PC-3 (cell line): ENCODE results near the gene STARD5. TPM values are rescaled to one million over a fixed set of nuclear protein-coding genes. Genes with fewer than 3 reads are reported as not detected.

Experiments
- ATAC-seq: fragments of 200-7000 bp; cut with Tn5 transposase; 2 replicates; pipeline ENCODE4 v1.9.1; 2020; ENCODE audit warnings: mild to moderate bottlenecking, moderate library complexity
- BruUV-seq: library from RNA; stranded (reverse); fragments of 400-500 nt; replicated peaks from 2 replicates; lab custom pipeline; 2021; lab: Mats Ljungman, UMichigan
- CTCF ChIA-PET: fragments of 300-600 bp; sonication (Branson Sonifier 250); formaldehyde crosslinking; loops from one replicate; lab custom pipeline; 2022; ENCODE audit warnings: antibody characterized with exemption; lab: Charles Lee
- POLR2A ChIA-PET: fragments of 300-600 bp; sonication (Branson Sonifier 250); formaldehyde crosslinking; loops from one replicate; lab custom pipeline; 2022; ENCODE audit warnings: antibody characterized with exemption; ENCODE audit not compliant: unreplicated experiment; lab: Charles Lee
- DNase-seq: peaks from one replicate; pipeline ENCODE4 v3.0.0-alpha.2; 2015
- H2AFZ ChIP-seq: fragments of 300-600 bp; sonication (generic); 2 replicates; pipeline ENCODE4 v1.6.0; 2016; ENCODE audit warnings: antibody characterized with exemption, low read length
- H3F3A ChIP-seq: fragments of 300-600 bp; sonication (generic); one replicate; pipeline ENCODE4 v1.6.0; 2017; ENCODE audit warnings: antibody characterized with exemption, low read length, control low read depth, mild to moderate bottlenecking; ENCODE audit not compliant: unreplicated experiment
- H3K27ac ChIP-seq: fragments of 300-600 bp; sonication (generic); 2 replicates; pipeline ENCODE4 v1.5.1; 2016; ENCODE audit warnings: mild to moderate bottlenecking, low read length
- H3K27me3 ChIP-seq: fragments of 300-600 bp; sonication (generic); 2 replicates; pipeline ENCODE4 v1.6.1; 2016; ENCODE audit warnings: low read length, mixed read lengths
- H3K36me3 ChIP-seq: fragments of 300-600 bp; sonication (generic); 2 replicates; pipeline ENCODE4 v1.6.1; 2016; ENCODE audit warnings: low read depth, mixed run types, low read length, mixed read lengths
- H3K4me1 ChIP-seq: fragments of 300-600 bp; sonication (generic); 2 replicates; pipeline ENCODE4 v1.5.1; 2016; ENCODE audit warnings: low read length; ENCODE audit not compliant: insufficient read depth
- H3K4me2 ChIP-seq: fragments of 300-600 bp; sonication (generic); 2 replicates; pipeline ENCODE4 v1.6.0; 2016; ENCODE audit warnings: low read length
- H3K4me3 ChIP-seq: fragments of 300-600 bp; sonication (generic); 2 replicates; pipeline ENCODE4 v1.5.1; 2016; ENCODE audit warnings: mild to moderate bottlenecking, low read length, mixed read lengths
- H3K79me2 ChIP-seq: fragments of 300-600 bp; sonication (generic); 2 replicates; pipeline ENCODE4 v1.6.1; 2017; ENCODE audit warnings: low read length, mixed read lengths
- H3K9ac ChIP-seq: fragments of 300-600 bp; sonication (generic); 2 replicates; pipeline ENCODE4 v1.6.0; 2016; ENCODE audit warnings: mild to moderate bottlenecking, low read length
- H3K9me2 ChIP-seq: fragments of 300-600 bp; sonication (generic); replicated peaks from 2 replicates; pipeline ENCODE4 v1.6.1; 2016; ENCODE audit warnings: mixed run types, low read length, mixed read lengths
- H3K9me3 ChIP-seq: fragments of 300-600 bp; sonication (generic); 2 replicates; pipeline ENCODE4 v1.6.1; 2016; ENCODE audit warnings: low read length, mixed read lengths
- H4K20me1 ChIP-seq: fragments of 300-600 bp; sonication (generic); 2 replicates; pipeline ENCODE4 v1.6.1; 2016; ENCODE audit warnings: low read length, mixed read lengths
- EZH2 ChIP-seq: fragments of 300-600 bp; sonication (generic); IDR thresholded peaks from one replicate; pipeline ENCODE4 v1.6.1; 2017; ENCODE audit warnings: antibody characterized with exemption, mild to moderate bottlenecking, low read length; ENCODE audit not compliant: unreplicated experiment
- EZH2phosphoT487 ChIP-seq: fragments of 300-600 bp; sonication (generic); IDR thresholded peaks from 2 replicates; pipeline ENCODE4 v1.6.1; 2018; ENCODE audit warnings: mild to moderate bottlenecking, antibody characterized with exemption, low read length, borderline replicate concordance
- intact Hi-C: fragments of 100-400 bp; cut with micrococcal nuclease; formaldehyde crosslinking; loops from 2 replicates; pipeline ENCODE4 v1.9.0; 2023
- total RNA-seq: library from RNA; depleted of rRNA; stranded (reverse); fragments of >200 nt; gene quantifications from 2 replicates; pipeline ENCODE4 v1.2.3, GENCODE V29; 2014
- TF ChIP-seq, protein P1 (sequence below): fragments of 300-600 bp; sonication (generic); conservative IDR thresholded peaks from 2 replicates; pipeline ENCODE4 v1.5.1; 2017; ENCODE audit warnings: antibody characterized with exemption, low read depth, mild to moderate bottlenecking, low read length

Gene STARD5
- total RNA-seq, 1 experiment from 2014 or later = 5.9 TPM

DNA sequence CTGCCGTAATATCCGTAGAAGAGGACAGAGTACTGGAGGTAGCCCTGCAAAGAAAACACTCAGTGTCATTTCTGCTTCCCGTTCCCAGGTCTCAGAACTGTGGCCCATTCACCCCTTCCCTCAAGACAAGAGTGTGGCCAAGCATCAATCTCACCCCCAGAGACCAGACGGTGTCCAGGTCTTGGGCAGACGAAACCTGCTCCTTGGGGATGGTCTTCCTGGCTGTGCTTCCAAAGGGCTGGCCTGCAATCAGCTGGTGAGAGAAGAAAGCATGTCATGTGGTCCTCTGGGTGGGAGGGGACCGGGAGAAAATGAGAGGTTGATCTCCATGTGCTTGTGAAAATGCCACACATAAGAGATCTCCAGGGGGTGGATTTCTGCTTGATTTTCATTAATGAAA, 34.3 kb upstream of the STARD5 start:
- Histone ChIP-seq H3F3A (no peaks in the 10 kb centered on the region), H3K9ac (no peak overlapping the region), H3K36me3 (no peaks in the 10 kb centered on the region), H2AFZ (no peak overlapping the region), H3K9me3 (no peaks in the 10 kb centered on the region), H3K4me1 (no peaks in the 10 kb centered on the region), H3K4me3 (no peak overlapping the region), H3K27ac (no peak overlapping the region), H3K79me2 (no peaks in the 10 kb centered on the region), H3K27me3 (peaks cover 19% of the 10 kb centered on the region), H3K4me2 (no peak overlapping the region), H3K9me2 (no peaks in the 10 kb centered on the region), H4K20me1 (no peaks in the 10 kb centered on the region)
- no peak for TF ChIP-seq EZH2phosphoT487
- POLR2A ChIA-PET = no interaction called here
- intact Hi-C loops = no loop called here
- no TSS peak for BruUV-seq
- no peak for ATAC-seq
- DNase-seq = no peak
- CTCF ChIA-PET = interaction anchor here (0.6 kb wide), 1 partner anchor 530 kb away, joined by 3 read pairs; no protein-coding TSS in a partner anchor

DNA sequence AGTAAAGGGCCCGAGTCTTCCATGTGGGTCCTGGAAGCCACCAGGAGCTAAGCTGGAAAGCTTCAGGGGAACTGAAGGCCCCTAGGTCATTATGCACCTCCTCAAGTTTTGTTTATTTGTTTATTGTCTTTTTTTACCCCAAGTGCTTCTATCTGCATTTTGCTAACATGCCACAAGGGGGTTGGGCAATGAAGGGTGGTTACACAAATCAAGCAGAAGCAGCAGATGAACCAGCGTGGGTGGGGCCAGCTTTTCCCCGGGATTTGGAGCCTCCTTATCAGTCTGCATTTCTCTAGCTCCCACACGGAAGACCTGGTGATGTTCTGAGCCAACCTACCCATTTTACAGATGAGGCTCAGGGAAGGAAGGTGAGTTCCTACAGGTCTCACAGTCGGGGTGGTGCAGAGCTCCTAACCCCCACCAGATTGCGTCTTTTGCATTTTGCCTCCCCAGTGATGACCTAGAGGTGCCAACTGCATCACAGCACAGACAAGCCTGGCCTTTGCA, 33.3 kb upstream of the STARD5 start:
- ChIA-PET CTCF (no interaction called here), POLR2A (no interaction called here)
- Histone ChIP-seq H3K27ac (no peak overlapping the region), H3K27me3 (peaks cover 19% of the 10 kb centered on the region), H3K79me2 (no peaks in the 10 kb centered on the region), H3F3A (no peaks in the 10 kb centered on the region), H3K9ac (no peak overlapping the region), H3K4me3 (no peak overlapping the region), H4K20me1 (no peaks in the 10 kb centered on the region), H3K4me1 (no peaks in the 10 kb centered on the region), H3K4me2 (no peak overlapping the region), H3K9me2 (no peaks in the 10 kb centered on the region), H2AFZ (no peak overlapping the region), H3K9me3 (no peaks in the 10 kb centered on the region), H3K36me3 (no peaks in the 10 kb centered on the region)
- no TSS peak for BruUV-seq
- no peak for TF ChIP-seq EZH2phosphoT487
- TF ChIP-seq, protein P1, sequence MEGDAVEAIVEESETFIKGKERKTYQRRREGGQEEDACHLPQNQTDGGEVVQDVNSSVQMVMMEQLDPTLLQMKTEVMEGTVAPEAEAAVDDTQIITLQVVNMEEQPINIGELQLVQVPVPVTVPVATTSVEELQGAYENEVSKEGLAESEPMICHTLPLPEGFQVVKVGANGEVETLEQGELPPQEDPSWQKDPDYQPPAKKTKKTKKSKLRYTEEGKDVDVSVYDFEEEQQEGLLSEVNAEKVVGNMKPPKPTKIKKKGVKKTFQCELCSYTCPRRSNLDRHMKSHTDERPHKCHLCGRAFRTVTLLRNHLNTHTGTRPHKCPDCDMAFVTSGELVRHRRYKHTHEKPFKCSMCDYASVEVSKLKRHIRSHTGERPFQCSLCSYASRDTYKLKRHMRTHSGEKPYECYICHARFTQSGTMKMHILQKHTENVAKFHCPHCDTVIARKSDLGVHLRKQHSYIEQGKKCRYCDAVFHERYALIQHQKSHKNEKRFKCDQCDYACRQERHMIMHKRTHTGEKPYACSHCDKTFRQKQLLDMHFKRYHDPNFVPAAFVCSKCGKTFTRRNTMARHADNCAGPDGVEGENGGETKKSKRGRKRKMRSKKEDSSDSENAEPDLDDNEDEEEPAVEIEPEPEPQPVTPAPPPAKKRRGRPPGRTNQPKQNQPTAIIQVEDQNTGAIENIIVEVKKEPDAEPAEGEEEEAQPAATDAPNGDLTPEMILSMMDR = 0 out of 2 replicates have a peak, but pooled peaks have one; percentile 29
- intact Hi-C loops = no loop called here
- no peak for ATAC-seq
- no peak for DNase-seq

DNA sequence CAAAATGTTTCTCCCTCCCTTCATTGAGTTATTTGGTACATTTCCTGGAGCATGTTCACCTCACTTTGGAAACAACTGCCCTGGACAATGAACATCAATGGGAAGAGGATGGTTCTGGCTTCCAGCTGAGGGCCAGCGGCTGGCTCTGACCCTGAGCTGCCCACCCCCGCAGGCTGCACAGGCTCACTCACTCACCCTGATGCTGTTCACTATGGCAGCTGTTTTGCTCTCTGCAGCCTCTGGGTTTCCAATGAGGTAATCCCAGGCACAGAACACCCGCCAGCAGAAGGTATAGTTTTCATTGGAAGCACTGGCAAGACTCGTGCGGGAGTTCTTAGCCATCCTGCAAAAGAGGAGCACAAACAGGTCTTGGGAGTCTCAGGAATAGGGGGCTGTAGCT, 32.3 kb upstream of the STARD5 start:
- Histone ChIP-seq H3K9me3 (no peaks in the 10 kb centered on the region), H3K9ac (no peak overlapping the region), H3K27me3 (peaks cover 19% of the 10 kb centered on the region), H3K4me3 (no peak overlapping the region), H3K9me2 (no peaks in the 10 kb centered on the region), H3K36me3 (no peaks in the 10 kb centered on the region), H3F3A (no peaks in the 10 kb centered on the region), H3K79me2 (no peaks in the 10 kb centered on the region), H3K4me2 (no peak overlapping the region), H3K4me1 (no peaks in the 10 kb centered on the region), H2AFZ (no peak overlapping the region), H3K27ac (no peak overlapping the region), H4K20me1 (no peaks in the 10 kb centered on the region)
- POLR2A ChIA-PET = no interaction called here
- intact Hi-C loops = no loop called here
- DNase-seq (no peak), ATAC-seq (no peak)
- TF ChIP-seq, protein P1 = no peak
- no peak for TF ChIP-seq EZH2
- no peak for TF ChIP-seq EZH2phosphoT487
- no TSS peak for BruUV-seq
- CTCF ChIA-PET = no interaction called here
